22Rv1 (cell line): ENCODE measurements around the gene SLC9A7.

Experiments
- ZFX ChIP-seq: fragments of 450-650 bp; IDR thresholded peaks from 2 replicates; pipeline ENCODE4 v1.6.1; 2017; ENCODE audit warnings: antibody characterized with exemption, borderline replicate concordance
- TF ChIP-seq, protein P1 (sequence below): fragments of 450-650 bp; IDR thresholded peaks from 2 replicates; pipeline ENCODE4 v1.5.1; 2017; ENCODE audit warnings: mild to moderate bottlenecking

DNA sequence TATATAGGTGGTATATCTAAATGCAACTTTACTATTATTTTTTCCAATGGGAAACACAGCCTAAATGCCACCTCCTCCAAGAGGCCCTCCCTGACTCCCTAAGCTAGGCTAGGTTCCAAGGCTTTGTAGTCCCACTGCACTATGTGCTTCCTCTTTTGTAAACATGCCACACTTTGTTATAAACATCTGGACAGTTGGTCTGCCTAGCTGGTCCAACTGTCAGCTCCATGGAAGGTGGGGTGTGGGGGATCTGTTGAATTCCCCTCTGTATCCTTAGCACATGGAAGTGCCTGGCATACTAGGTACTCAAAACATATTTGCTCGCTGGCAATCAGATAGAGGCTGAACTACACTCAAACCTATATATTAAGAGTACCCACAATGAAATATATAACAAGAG lies 63.4 kb downstream of the SLC9A7 start:
- TF ChIP-seq, protein P1, sequence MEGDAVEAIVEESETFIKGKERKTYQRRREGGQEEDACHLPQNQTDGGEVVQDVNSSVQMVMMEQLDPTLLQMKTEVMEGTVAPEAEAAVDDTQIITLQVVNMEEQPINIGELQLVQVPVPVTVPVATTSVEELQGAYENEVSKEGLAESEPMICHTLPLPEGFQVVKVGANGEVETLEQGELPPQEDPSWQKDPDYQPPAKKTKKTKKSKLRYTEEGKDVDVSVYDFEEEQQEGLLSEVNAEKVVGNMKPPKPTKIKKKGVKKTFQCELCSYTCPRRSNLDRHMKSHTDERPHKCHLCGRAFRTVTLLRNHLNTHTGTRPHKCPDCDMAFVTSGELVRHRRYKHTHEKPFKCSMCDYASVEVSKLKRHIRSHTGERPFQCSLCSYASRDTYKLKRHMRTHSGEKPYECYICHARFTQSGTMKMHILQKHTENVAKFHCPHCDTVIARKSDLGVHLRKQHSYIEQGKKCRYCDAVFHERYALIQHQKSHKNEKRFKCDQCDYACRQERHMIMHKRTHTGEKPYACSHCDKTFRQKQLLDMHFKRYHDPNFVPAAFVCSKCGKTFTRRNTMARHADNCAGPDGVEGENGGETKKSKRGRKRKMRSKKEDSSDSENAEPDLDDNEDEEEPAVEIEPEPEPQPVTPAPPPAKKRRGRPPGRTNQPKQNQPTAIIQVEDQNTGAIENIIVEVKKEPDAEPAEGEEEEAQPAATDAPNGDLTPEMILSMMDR, result no peak
- TF ChIP-seq ZFX, result no peak
